ENCODE results near the gene PRM2. TPM values are rescaled to one million over a fixed set of nuclear protein-coding genes. Genes with fewer than 3 reads are reported as not detected.

The PRM2 gene
- polyA plus RNA-seq, 1 of the 3 experiments (the other 2 are of a cell fraction): not detected

DNA sequence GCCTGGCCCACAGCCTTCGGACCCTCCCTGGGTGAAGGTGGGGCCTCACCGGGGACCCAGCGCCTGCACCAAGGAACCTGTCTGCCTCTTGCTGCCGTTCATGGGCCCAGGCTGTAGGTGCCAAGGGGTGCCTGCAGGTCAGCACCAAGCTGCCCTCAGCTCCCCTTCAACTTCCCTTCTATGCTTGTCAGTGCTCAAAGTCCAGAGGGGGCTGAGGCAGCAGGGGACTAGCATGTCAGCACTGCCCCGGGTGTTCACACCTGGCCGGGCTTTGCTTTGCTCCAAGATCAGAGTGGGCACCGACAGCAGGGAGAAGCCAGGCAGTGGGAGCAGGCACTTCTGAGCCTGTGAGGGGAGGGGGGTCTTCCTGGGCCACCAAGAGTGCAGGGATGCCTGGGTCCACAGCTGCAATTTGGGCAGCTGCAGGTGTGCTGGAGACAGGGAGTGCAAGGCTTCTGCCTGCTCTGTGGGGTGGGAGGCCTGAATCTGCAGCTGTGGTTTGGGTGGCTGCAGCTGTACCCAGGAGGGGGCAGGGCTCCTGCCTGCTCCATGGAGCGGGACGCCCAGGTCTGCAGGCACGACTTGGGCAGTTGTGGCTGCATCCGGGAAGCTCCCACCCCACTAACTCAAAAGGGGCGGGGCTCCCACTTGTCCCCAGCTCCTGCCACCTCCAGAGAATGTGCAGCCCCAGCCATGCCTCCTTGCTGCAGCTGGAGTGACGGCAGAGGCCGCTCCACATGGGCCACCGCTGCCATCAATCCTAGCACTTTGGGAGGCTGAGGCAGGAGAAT lies 32.4 kb upstream of the PRM2 start:
- 80% methylated on average over 4 of the region's 15 CpGs for WGBS (ENCODE audit: low lambda C conversion rate)
- Histone ChIP-seq H3K4me1 (ENCODE audit: control insufficient read depth in 1 of 2, insufficient read depth in 2 of 2, low read depth in 1 of 2, low read length in 1 of 2) (peaks cover 0 to 12% of the 10 kb centered on the region in 2 experiments; a peak in 1 of 4 replicates), H3K4me3 (ENCODE audit: low read depth in 2 of 2, low read length in 1 of 2) (no peak overlapping the region), H3K79me2 (ENCODE audit: insufficient read depth) (no peaks in the 10 kb centered on the region), H3K9me2 (no peaks in the 10 kb centered on the region), H3F3A (replicated peaks; ENCODE audit: insufficient read depth) (no peaks in the 10 kb centered on the region), H3K27ac (ENCODE audit: low read depth in 2 of 2, low read length in 1 of 2) (no peak overlapping the region), H3K9me3 (no peaks in the 10 kb centered on the region), H3K36me3 (replicated peaks in 1 of 2; ENCODE audit: control insufficient read depth in 1 of 2, insufficient read depth in 2 of 2, low read length in 1 of 2) (no peaks in the 10 kb centered on the region), H3K4me2 (no peak overlapping the region), H2AFZ (ENCODE audit: low read depth) (no peak overlapping the region), H3K27me3 (ENCODE audit: insufficient read depth) (no peaks in the 10 kb centered on the region), H4K20me1 (ENCODE audit: insufficient read depth) (no peaks in the 10 kb centered on the region), H3K9ac (no peak overlapping the region)
- no peak for DNase-seq
- CTCF ChIA-PET: interaction anchor here (0.9 to 1.2 kb wide), 3 partner anchors 11 to 345 kb away, joined by 3 read pairs; partner anchors contain the start of gene SOCS1
- POLR2A ChIA-PET: no interaction called here
- TF ChIP-seq NRF1 (IDR thresholded peaks at IDR 0.05; ENCODE audit: low read depth, low read length) (no peak), NFIC (IDR thresholded peaks at IDR 0.05; ENCODE audit: borderline replicate concordance) (no peak), FOXJ3 (CRISPR knock-in tag; IDR thresholded peaks at IDR 0.05) (no peak), GATA2 (CRISPR knock-in tag; IDR thresholded peaks at IDR 0.05) (no peak), ELF1 (IDR thresholded peaks at IDR 0.05) (no peak), FOSL2 (IDR thresholded peaks at IDR 0.05; ENCODE audit: borderline replicate concordance, low read depth) (no peak), PBX3 (IDR thresholded peaks at IDR 0.05) (no peak), JUND (IDR thresholded peaks at IDR 0.05) (no peak), RFX5 (IDR thresholded peaks at IDR 0.05; ENCODE audit: low read length) (no peak), SMC3 (IDR thresholded peaks at IDR 0.05; ENCODE audit: low read depth, low read length) (no peak), RAD21 (IDR thresholded peaks at IDR 0.05; ENCODE audit: low read length) (no peak), POLR2AphosphoS5 (IDR thresholded peaks at IDR 0.05; ENCODE audit: low read depth, low read length) (no peak)
- TF ChIP-seq, protein P1, sequence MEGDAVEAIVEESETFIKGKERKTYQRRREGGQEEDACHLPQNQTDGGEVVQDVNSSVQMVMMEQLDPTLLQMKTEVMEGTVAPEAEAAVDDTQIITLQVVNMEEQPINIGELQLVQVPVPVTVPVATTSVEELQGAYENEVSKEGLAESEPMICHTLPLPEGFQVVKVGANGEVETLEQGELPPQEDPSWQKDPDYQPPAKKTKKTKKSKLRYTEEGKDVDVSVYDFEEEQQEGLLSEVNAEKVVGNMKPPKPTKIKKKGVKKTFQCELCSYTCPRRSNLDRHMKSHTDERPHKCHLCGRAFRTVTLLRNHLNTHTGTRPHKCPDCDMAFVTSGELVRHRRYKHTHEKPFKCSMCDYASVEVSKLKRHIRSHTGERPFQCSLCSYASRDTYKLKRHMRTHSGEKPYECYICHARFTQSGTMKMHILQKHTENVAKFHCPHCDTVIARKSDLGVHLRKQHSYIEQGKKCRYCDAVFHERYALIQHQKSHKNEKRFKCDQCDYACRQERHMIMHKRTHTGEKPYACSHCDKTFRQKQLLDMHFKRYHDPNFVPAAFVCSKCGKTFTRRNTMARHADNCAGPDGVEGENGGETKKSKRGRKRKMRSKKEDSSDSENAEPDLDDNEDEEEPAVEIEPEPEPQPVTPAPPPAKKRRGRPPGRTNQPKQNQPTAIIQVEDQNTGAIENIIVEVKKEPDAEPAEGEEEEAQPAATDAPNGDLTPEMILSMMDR (IDR thresholded peaks at IDR 0.05): no peak
- TF ChIP-seq, protein P2, sequence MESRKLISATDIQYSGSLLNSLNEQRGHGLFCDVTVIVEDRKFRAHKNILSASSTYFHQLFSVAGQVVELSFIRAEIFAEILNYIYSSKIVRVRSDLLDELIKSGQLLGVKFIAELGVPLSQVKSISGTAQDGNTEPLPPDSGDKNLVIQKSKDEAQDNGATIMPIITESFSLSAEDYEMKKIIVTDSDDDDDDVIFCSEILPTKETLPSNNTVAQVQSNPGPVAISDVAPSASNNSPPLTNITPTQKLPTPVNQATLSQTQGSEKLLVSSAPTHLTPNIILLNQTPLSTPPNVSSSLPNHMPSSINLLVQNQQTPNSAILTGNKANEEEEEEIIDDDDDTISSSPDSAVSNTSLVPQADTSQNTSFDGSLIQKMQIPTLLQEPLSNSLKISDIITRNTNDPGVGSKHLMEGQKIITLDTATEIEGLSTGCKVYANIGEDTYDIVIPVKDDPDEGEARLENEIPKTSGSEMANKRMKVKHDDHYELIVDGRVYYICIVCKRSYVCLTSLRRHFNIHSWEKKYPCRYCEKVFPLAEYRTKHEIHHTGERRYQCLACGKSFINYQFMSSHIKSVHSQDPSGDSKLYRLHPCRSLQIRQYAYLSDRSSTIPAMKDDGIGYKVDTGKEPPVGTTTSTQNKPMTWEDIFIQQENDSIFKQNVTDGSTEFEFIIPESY (IDR thresholded peaks at IDR 0.05; ENCODE audit: borderline replicate concordance, low read depth): no peak

All from SK-N-SH (cell line).